ENCODE data around the gene PGLYRP1. TPM values are rescaled to one million over a fixed set of nuclear protein-coding genes. Genes with fewer than 3 reads are reported as not detected.

PGLYRP1 gene
- polyA plus RNA-seq, 1 of the 3 experiments (the other 2 are of a cell fraction): not detected

DNA sequence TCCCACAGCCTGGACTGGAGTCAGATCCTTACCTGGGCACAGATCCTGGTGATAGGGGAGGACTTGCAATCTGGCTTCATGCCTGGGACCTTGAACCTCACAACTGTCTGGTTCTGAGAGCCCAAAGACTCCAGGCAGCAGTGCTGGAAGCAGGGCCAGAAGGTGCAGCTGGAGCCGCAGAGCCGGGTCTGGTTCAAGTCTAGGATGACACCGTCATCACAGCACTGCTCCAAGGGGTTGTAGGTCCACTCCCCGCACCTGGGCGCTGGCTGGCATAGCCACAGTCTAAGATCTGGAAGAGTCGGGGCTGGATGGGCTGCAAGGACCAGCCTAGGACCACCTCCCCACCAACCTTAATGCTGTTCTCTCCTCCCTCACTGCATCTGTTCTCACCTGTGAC is 17.3 kb upstream of the PGLYRP1 start:
- H3K36me3 ChIP-seq (replicated peaks in 1 of 2; ENCODE audit: control insufficient read depth in 1 of 2, insufficient read depth in 2 of 2, low read length in 1 of 2): no peaks in the 10 kb centered on the region
- H3K4me2 ChIP-seq: no peak overlapping the region
- ChIA-PET CTCF (interaction anchor here (1.5 to 2.1 kb wide), 5 partner anchors 11 to 225 kb away, joined by 4 to 27 read pairs (median 8); no protein-coding TSS in a partner anchor), POLR2A (no interaction called here)
- no peak overlapping the region for H3K9ac ChIP-seq
- peaks cover 66% of the 10 kb centered on the region; the same call in 1 of the 2 replicates for H3K27me3 ChIP-seq (ENCODE audit: insufficient read depth)
- no peak overlapping the region for H3K4me3 ChIP-seq (ENCODE audit: low read depth in 2 of 2, low read length in 1 of 2)
- WGBS (ENCODE audit: low lambda C conversion rate): 21% methylated on average over 2 of the region's 6 CpGs
- no peaks in the 10 kb centered on the region; a peak in 1 of 4 replicates for H3K4me1 ChIP-seq (ENCODE audit: control insufficient read depth in 1 of 2, insufficient read depth in 2 of 2, low read depth in 1 of 2, low read length in 1 of 2)
- H3K79me2 ChIP-seq (ENCODE audit: insufficient read depth): no peaks in the 10 kb centered on the region
- no peaks in the 10 kb centered on the region for H4K20me1 ChIP-seq (ENCODE audit: insufficient read depth)
- H3K9me3 ChIP-seq: no peaks in the 10 kb centered on the region
- TF ChIP-seq EZH2phosphoT487 (IDR thresholded peaks at IDR 0.05; ENCODE audit: borderline replicate concordance, low read depth) (no peak), YY1 (IDR thresholded peaks at IDR 0.05; ENCODE audit: low read depth) (no peak), TAF1 (IDR thresholded peaks at IDR 0.05; ENCODE audit: borderline replicate concordance, low read depth, low read length) (no peak), MEF2A (IDR thresholded peaks at IDR 0.05; ENCODE audit: borderline replicate concordance, low read depth) (no peak), TEAD4 (IDR thresholded peaks at IDR 0.05; ENCODE audit: borderline replicate concordance, insufficient read depth) (no peak)
- TF ChIP-seq, protein P1, sequence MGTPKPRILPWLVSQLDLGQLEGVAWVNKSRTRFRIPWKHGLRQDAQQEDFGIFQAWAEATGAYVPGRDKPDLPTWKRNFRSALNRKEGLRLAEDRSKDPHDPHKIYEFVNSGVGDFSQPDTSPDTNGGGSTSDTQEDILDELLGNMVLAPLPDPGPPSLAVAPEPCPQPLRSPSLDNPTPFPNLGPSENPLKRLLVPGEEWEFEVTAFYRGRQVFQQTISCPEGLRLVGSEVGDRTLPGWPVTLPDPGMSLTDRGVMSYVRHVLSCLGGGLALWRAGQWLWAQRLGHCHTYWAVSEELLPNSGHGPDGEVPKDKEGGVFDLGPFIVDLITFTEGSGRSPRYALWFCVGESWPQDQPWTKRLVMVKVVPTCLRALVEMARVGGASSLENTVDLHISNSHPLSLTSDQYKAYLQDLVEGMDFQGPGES (IDR thresholded peaks at IDR 0.05; ENCODE audit: low read depth, low read length): no peak
- TF ChIP-seq, protein P2, sequence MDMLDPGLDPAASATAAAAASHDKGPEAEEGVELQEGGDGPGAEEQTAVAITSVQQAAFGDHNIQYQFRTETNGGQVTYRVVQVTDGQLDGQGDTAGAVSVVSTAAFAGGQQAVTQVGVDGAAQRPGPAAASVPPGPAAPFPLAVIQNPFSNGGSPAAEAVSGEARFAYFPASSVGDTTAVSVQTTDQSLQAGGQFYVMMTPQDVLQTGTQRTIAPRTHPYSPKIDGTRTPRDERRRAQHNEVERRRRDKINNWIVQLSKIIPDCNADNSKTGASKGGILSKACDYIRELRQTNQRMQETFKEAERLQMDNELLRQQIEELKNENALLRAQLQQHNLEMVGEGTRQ (IDR thresholded peaks at IDR 0.05; ENCODE audit: borderline replicate concordance, low read depth, low read length): no peak
- no peak overlapping the region for H3K27ac ChIP-seq (ENCODE audit: low read depth in 2 of 2, low read length in 1 of 2)
- no peaks in the 10 kb centered on the region for H3F3A ChIP-seq (replicated peaks; ENCODE audit: insufficient read depth)
- H3K9me2 ChIP-seq: no peaks in the 10 kb centered on the region
- no peak overlapping the region for H2AFZ ChIP-seq (ENCODE audit: low read depth)
- no peak for DNase-seq

DNA sequence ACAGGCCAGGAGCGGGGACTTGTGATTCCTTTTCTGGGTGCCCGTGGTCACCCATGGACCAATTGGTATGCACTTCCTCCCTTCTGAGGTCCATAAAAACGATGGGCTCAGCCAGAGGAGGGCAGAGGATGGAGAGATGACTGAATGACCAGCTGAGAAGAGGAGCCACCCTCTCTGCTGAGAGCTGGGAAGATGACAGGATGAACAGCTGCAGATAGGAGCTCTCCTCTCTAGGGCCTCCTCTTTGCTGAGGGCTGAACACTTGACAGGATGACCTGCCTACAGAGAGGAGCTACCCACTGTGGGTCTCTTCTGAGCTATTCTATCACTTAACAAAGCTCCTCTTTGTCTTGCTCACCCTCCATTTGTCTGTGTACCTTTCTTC is 13.9 kb upstream of the PGLYRP1 start:
- TF ChIP-seq, protein P2 (IDR thresholded peaks at IDR 0.05; ENCODE audit: borderline replicate concordance, low read depth, low read length): no peak
- TF ChIP-seq ELF1 (IDR thresholded peaks at IDR 0.05): no peak
- TF ChIP-seq, protein P3, sequence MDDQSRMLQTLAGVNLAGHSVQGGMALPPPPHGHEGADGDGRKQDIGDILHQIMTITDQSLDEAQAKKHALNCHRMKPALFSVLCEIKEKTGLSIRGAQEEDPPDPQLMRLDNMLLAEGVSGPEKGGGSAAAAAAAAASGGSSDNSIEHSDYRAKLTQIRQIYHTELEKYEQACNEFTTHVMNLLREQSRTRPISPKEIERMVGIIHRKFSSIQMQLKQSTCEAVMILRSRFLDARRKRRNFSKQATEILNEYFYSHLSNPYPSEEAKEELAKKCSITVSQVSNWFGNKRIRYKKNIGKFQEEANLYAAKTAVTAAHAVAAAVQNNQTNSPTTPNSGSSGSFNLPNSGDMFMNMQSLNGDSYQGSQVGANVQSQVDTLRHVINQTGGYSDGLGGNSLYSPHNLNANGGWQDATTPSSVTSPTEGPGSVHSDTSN (IDR thresholded peaks at IDR 0.05): no peak
- TF ChIP-seq FOXM1 (IDR thresholded peaks at IDR 0.05; ENCODE audit: low read depth): no peak
- no peak for TF ChIP-seq GABPA (IDR thresholded peaks at IDR 0.05; ENCODE audit: low read depth)
- no peak for TF ChIP-seq MXI1 (IDR thresholded peaks at IDR 0.05; ENCODE audit: low read depth, low read length)
- TF ChIP-seq TCF12 (IDR thresholded peaks at IDR 0.05): no peak
- no peak for TF ChIP-seq MEF2A (IDR thresholded peaks at IDR 0.05; ENCODE audit: borderline replicate concordance, low read depth)
- TF ChIP-seq CHD2 (IDR thresholded peaks at IDR 0.05; ENCODE audit: low read length, partially characterized antibody): no peak
- Histone ChIP-seq H3K79me2 (ENCODE audit: insufficient read depth) (no peaks in the 10 kb centered on the region), H3K9ac (no peak overlapping the region), H3K4me3 (ENCODE audit: low read depth in 2 of 2, low read length in 1 of 2) (no peak overlapping the region), H3K27ac (ENCODE audit: low read depth in 2 of 2, low read length in 1 of 2) (no peak overlapping the region), H2AFZ (ENCODE audit: low read depth) (no peak overlapping the region), H3K9me3 (no peaks in the 10 kb centered on the region), H3F3A (replicated peaks; ENCODE audit: insufficient read depth) (no peaks in the 10 kb centered on the region), H3K27me3 (ENCODE audit: insufficient read depth) (peaks cover 50% of the 10 kb centered on the region; the same call in 1 of the 2 replicates), H4K20me1 (ENCODE audit: insufficient read depth) (no peaks in the 10 kb centered on the region), H3K9me2 (no peaks in the 10 kb centered on the region), H3K4me2 (no peak overlapping the region), H3K4me1 (ENCODE audit: control insufficient read depth in 1 of 2, insufficient read depth in 2 of 2, low read depth in 1 of 2, low read length in 1 of 2) (no peaks in the 10 kb centered on the region; a peak in 1 of 4 replicates), H3K36me3 (replicated peaks in 1 of 2; ENCODE audit: control insufficient read depth in 1 of 2, insufficient read depth in 2 of 2, low read length in 1 of 2) (no peaks in the 10 kb centered on the region)
- WGBS (ENCODE audit: low lambda C conversion rate): 7% methylated on average over 2 of the region's 3 CpGs
- ChIA-PET CTCF (interaction anchor here (0.6 to 1.6 kb wide), 6 partner anchors 8 to 152 kb away, joined by 3 to 5 read pairs (median 4); no protein-coding TSS in a partner anchor), POLR2A (no interaction called here)
- DNase-seq: no peak
